Spleen (tissue), 7 donors: Measurements from ENCODE around the gene NEK3.

Source experiments
- POLR2A ChIP-seq, 3 donors: fragments of 450-650 bp; IDR thresholded peaks; one replicate each; pipeline ENCODE4 v1.5.1; 2017; ENCODE audit warnings: antibody characterized with exemption in 3 of 3, mild to moderate bottlenecking in 1 of 3
- POLR2AphosphoS5 ChIP-seq, 3 donors: sonication (generic); formaldehyde crosslinking; IDR thresholded peaks; one replicate each; pipeline ENCODE4 v1.5.1; 2017; ENCODE audit warnings: antibody characterized with exemption in 3 of 3
- TF ChIP-seq, protein P1 (sequence below), 11 experiments: fragments of 200-600 bp in 7 of 11; fragments of 450-650 bp in 4 of 11; sonication (generic) in 4 of 11; IDR thresholded peaks in 8 of 11; conservative IDR thresholded peaks in 3 of 11; 1 replicate in 7 of 11; 2 replicates in 4 of 11; pipeline versions ENCODE4 v1.4.0 to v1.8.0; 2016 to 2021; ENCODE audit warnings: antibody characterized with exemption in 11 of 11, inconsistent platforms in 4 of 11, mild to moderate bottlenecking in 1 of 11
- donor health status: DM: no; HTN: no; CAD: no; lungs with moderate emphysema.
- donor health status: DM: no; HTN: no; CAD: no.
- donor health status: DM: no; HTN: no; CAD: no.

GRCh38 chr13:52097197-52097596 lies 62.2 kb downstream of the NEK3 start:
- TF ChIP-seq POLR2AphosphoS5 (IDR thresholded peaks at IDR 0.05), result no peak
- TF ChIP-seq, protein P1, sequence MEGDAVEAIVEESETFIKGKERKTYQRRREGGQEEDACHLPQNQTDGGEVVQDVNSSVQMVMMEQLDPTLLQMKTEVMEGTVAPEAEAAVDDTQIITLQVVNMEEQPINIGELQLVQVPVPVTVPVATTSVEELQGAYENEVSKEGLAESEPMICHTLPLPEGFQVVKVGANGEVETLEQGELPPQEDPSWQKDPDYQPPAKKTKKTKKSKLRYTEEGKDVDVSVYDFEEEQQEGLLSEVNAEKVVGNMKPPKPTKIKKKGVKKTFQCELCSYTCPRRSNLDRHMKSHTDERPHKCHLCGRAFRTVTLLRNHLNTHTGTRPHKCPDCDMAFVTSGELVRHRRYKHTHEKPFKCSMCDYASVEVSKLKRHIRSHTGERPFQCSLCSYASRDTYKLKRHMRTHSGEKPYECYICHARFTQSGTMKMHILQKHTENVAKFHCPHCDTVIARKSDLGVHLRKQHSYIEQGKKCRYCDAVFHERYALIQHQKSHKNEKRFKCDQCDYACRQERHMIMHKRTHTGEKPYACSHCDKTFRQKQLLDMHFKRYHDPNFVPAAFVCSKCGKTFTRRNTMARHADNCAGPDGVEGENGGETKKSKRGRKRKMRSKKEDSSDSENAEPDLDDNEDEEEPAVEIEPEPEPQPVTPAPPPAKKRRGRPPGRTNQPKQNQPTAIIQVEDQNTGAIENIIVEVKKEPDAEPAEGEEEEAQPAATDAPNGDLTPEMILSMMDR (IDR thresholded peaks at IDR 0.05 in 8 of 11, conservative IDR thresholded peaks at IDR 0.05 in 3 of 11), result no peak
- no peak for TF ChIP-seq POLR2A (IDR thresholded peaks at IDR 0.05)
